COR-L47 (cell line): ENCODE data around the gene AP1M1.

Experiments used
- DNase-seq: peaks from one replicate; lab custom pipeline; 2025; lab: John Stamatoyannopoulos, UW

AP1M1 gene

GRCh38 chr19:16233081-16233776 lies 35.5 kb downstream of the AP1M1 start:
- no peak for DNase-seq

- DNase-seq, result no peak
Observed at GRCh38 chr19:16233836-16234551, 36.3 kb downstream of the AP1M1 start.

GRCh38 chr19:16234552-16235445 lies 37.1 kb downstream of the AP1M1 start:
- DNase-seq, result no peak

GRCh38 chr19:16235811-16236652 lies 38.3 kb downstream of the AP1M1 start:
- no peak for DNase-seq

GRCh38 chr19:16244091-16244490 lies 46.4 kb downstream of the AP1M1 start:
- DNase-seq, result no peak

GRCh38 chr19:16247353-16248182 lies 49.9 kb downstream of the AP1M1 start:
- peak; percentile 56 for DNase-seq

GRCh38 chr19:16248380-16249023 lies 50.8 kb downstream of the AP1M1 start:
- no peak for DNase-seq

GRCh38 chr19:16249826-16250404 lies 52.2 kb downstream of the AP1M1 start:
- DNase-seq, result no peak

GRCh38 chr19:16252459-16253205 lies 54.9 kb downstream of the AP1M1 start:
- no peak for DNase-seq

GRCh38 chr19:16254851-16255408 lies 57.2 kb downstream of the AP1M1 start:
- DNase-seq, result no peak

- no peak for DNase-seq
Observed at GRCh38 chr19:16257509-16258002, 59.8 kb downstream of the AP1M1 start.

GRCh38 chr19:16258440-16258903 lies 60.8 kb downstream of the AP1M1 start:
- DNase-seq, result no peak

- no peak for DNase-seq
Observed at GRCh38 chr19:16259385-16260159, 61.9 kb downstream of the AP1M1 start.

- no peak for DNase-seq
Observed at GRCh38 chr19:16260160-16260811, 62.6 kb downstream of the AP1M1 start.

GRCh38 chr19:16260812-16261161 lies 63.1 kb downstream of the AP1M1 start:
- no peak for DNase-seq

GRCh38 chr19:16261584-16262368 lies 64.1 kb downstream of the AP1M1 start:
- no peak for DNase-seq
